ENCODE measurements around the gene ADORA1. TPM values are rescaled to one million over a fixed set of nuclear protein-coding genes. Genes with fewer than 3 reads are reported as not detected.

Gene ADORA1
- polyA plus RNA-seq, 1 donor, result 0.55 TPM

DNA sequence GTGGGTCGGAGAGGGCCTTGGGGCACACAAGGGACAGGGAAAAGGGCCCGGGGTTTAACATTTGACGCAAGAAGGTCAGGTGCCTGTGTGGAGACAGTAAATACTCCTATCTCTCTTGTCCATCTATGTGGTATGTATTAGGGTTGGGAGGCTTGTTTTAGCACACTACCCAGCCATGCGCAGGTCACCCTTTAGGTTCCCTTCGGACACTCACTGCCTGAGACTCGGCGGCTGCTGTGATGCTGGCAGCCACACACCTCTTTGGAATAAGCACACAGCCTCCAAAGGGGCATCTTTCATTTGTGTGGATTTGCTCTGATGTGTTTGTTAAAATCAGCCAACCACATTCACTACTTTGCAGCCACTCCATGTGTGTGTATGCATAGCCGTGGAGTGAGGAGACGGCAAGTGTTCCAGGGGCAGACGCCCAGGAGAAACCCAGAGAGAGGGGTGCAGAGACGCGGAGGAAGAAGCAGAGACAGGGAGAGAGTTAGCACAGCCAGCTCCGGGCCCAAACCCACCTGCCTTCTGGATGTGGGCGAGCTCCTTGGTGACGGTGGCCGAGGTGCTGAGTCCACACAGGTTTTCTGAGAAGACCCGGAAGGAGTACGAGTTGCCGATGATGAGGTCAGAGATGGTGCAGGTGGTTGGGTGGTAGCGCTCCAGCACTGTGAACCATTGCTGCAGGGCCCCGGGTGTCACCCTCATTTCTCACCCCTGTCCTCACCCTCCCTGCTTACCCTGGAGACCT is 42.4 kb downstream of the ADORA1 start:
- no peaks in the 10 kb centered on the region for H3K9me3 ChIP-seq (ENCODE audit: control insufficient read depth, low read depth, low read length)
- no peak overlapping the region for H3K27ac ChIP-seq (ENCODE audit: low read length)
- H3K4me3 ChIP-seq (ENCODE audit: low read length), result no peak overlapping the region
- WGBS (ENCODE audit: insufficient coverage, low lambda C conversion rate), result no CpG with 5 or more reads among the region's 21 CpGs
- no peak for DNase-seq
- peaks cover 9% of the 10 kb centered on the region for H3K4me1 ChIP-seq (ENCODE audit: control insufficient read depth, insufficient read depth, low read length)
- no peaks in the 10 kb centered on the region for H3K27me3 ChIP-seq (ENCODE audit: control insufficient read depth, insufficient read depth, low read length)
- no peaks in the 10 kb centered on the region for H3K36me3 ChIP-seq (ENCODE audit: control insufficient read depth, insufficient read depth, low read length)

GRCh38 chr1:203170625-203171330 is 43.3 kb downstream of the ADORA1 start:
- Histone ChIP-seq H3K4me1 (ENCODE audit: control insufficient read depth, insufficient read depth, low read length) (peaks cover 9% of the 10 kb centered on the region), H3K9me3 (ENCODE audit: control insufficient read depth, low read depth, low read length) (no peaks in the 10 kb centered on the region), H3K27ac (ENCODE audit: low read length) (no peak overlapping the region), H3K27me3 (ENCODE audit: control insufficient read depth, insufficient read depth, low read length) (no peaks in the 10 kb centered on the region), H3K4me3 (ENCODE audit: low read length) (no peak overlapping the region), H3K36me3 (ENCODE audit: control insufficient read depth, insufficient read depth, low read length) (no peaks in the 10 kb centered on the region)
- DNase-seq, result no peak
- WGBS (ENCODE audit: insufficient coverage, low lambda C conversion rate), result no CpG with 5 or more reads among the region's 8 CpGs

DNA sequence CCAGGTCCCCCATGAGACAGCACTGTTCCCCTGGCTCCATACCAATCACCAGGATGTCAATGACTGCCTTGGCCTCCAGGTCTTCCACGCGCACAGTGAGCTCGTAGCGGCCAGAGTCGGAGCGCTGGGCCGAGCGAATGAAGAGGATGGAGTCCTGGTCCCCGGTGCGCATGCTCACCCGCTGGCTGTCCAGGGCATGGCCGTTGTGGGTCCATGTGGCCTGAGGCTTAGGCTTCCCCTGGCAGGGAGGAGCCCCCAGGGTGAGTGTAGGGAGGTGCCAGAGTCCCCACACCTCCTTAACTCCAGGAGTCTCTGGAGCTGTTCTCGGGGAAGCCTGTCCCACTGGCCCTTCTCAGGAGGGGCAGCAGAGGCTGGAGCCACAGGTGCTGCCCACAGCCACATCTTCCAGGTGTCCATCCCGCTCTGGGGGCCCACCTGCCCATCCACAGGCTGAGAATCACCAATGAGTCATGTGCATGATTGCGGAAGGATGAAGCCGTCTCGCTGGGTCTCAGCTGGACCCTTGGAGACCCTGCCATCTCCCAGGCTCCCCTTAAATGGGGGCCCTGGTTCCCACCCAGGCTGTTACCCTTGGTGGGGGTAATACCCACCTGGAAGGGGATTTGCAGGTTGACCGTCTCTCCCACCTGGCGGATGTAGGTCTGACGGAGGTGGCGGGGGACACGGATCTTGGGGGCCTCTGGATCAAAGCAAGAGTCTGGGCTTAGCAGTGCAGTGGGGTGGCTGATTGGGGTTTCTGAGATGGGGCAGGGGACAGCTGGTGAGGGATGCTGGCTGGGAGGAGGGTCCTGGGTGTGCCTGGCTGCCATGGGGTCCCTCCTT is 44.0 kb downstream of the ADORA1 start:
- H3K27ac ChIP-seq (ENCODE audit: low read length), result no peak overlapping the region
- no peak for DNase-seq
- WGBS (ENCODE audit: insufficient coverage, low lambda C conversion rate), result no CpG with 5 or more reads among the region's 22 CpGs

DNA sequence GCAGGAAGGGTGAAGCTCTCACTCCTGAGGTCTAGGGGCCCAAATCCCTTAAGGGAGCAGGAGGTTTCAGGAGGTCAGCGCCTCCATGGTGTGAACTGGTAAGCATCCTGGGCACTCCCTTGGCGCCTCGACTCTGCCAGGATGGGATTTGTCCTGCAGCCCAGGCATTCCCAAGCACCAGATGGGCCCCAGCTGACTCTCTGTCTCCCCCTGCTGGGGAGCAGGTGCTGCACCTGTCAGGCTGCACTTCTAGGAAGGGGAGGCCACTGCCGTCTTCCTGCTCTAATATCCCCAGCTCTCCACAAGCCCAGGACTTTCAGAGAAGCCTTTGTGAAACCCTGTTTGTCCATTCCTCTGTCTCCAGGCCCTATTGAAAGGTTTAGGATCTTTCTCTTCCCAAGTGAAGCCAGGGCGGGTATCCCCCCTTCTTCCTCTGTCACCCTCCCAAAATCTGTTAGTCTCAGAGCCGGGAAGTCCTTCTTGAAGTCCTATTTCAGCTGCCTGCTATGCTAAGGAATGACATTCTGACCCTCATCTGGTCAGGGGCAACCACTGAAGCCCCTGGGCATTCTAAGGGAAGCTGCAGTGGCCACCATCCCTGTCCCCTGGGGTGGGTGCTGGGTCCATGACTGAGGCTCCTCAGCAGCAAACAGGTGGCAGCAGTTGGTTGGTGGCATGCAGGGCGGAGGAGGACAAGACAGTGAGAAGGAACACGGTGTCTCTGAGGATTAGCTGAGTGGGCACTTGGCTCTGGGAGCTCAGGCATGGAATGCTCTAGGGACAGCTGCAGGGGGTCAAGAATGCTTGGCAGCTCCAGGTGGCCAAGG is 44.9 kb downstream of the ADORA1 start:
- H3K4me3 ChIP-seq (ENCODE audit: low read length), result no peak overlapping the region
- peak in 1 of 2 donors; percentile 49 for DNase-seq
- H3K4me1 ChIP-seq (ENCODE audit: control insufficient read depth, insufficient read depth, low read length), result no peaks in the 10 kb centered on the region
- H3K9me3 ChIP-seq (ENCODE audit: control insufficient read depth, low read depth, low read length), result no peaks in the 10 kb centered on the region
- H3K36me3 ChIP-seq (ENCODE audit: control insufficient read depth, insufficient read depth, low read length), result no peaks in the 10 kb centered on the region
- no peaks in the 10 kb centered on the region for H3K27me3 ChIP-seq (ENCODE audit: control insufficient read depth, insufficient read depth, low read length)
- H3K27ac ChIP-seq (ENCODE audit: low read length), result no peak overlapping the region
- no CpG with 5 or more reads among the region's 8 CpGs for WGBS (ENCODE audit: insufficient coverage, low lambda C conversion rate)

More for the DNA sequence above, 44.0 kb downstream of the ADORA1 start:
- peaks cover 8% of the 10 kb centered on the region for H3K4me1 ChIP-seq (ENCODE audit: control insufficient read depth, insufficient read depth, low read length)
- no peaks in the 10 kb centered on the region for H3K36me3 ChIP-seq (ENCODE audit: control insufficient read depth, insufficient read depth, low read length)
- no peak overlapping the region for H3K4me3 ChIP-seq (ENCODE audit: low read length)
- H3K27me3 ChIP-seq (ENCODE audit: control insufficient read depth, insufficient read depth, low read length), result no peaks in the 10 kb centered on the region
- no peaks in the 10 kb centered on the region for H3K9me3 ChIP-seq (ENCODE audit: control insufficient read depth, low read depth, low read length)

DNA sequence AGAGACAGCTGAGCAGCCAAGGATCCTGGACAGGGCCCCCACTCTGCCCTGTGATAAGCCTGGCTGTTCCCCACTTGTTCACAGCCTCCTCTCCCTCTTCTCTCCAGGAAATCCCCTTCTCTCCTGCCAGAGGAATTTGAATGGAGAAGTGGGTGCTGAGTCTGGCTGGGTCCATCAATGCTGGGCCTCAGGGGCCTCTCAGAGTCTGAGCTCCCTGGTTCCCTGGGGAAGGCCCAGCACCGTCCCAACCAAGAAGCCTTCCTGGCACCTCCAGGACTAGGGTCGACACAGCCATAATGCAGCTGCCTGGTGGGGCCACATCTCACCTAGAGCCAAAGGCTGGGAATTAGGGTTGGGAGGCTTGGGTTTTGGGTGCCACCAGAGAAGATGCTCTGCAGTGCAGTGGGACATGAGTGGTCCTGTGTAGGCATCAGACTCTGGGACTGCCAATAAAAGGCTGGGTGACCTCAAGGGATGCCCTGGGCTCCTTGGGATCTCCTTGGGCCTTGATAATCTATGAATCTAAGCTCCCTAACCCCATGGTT is 45.6 kb downstream of the ADORA1 start:
- no CpG with 5 or more reads among the region's 2 CpGs for WGBS (ENCODE audit: insufficient coverage, low lambda C conversion rate)
- DNase-seq, result no peak
- no peaks in the 10 kb centered on the region for H3K4me1 ChIP-seq (ENCODE audit: control insufficient read depth, insufficient read depth, low read length)

DNA sequence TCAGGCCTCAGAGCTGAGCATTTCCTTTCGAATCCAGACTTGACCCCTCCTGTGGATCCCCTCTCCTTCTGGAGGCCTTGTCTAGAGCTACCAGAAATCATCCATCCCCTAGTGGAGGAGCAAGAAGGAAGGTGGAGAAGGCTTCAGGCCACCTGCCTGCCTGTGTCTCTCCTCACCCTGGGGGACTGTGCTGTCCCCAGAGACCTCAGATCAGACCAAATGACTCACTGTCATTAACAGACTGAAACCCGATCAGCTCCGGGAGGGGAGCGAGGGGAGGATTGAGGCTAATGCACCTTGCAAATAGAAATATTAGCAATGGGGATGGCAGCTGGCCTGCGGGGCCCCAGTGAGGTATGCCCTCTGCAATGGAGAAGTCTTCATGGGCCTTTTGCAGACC is 46.0 kb downstream of the ADORA1 start:
- H3K4me3 ChIP-seq (ENCODE audit: low read length), result no peak overlapping the region
- WGBS (ENCODE audit: insufficient coverage, low lambda C conversion rate), result no CpG with 5 or more reads among the region's 5 CpGs
- no peak for DNase-seq

More for the DNA sequence above, 45.6 kb downstream of the ADORA1 start:
- Histone ChIP-seq H3K27ac (ENCODE audit: low read length) (no peak overlapping the region), H3K9me3 (ENCODE audit: control insufficient read depth, low read depth, low read length) (no peaks in the 10 kb centered on the region), H3K4me3 (ENCODE audit: low read length) (no peak overlapping the region), H3K27me3 (ENCODE audit: control insufficient read depth, insufficient read depth, low read length) (no peaks in the 10 kb centered on the region), H3K36me3 (ENCODE audit: control insufficient read depth, insufficient read depth, low read length) (no peaks in the 10 kb centered on the region)

GRCh38 chr1:203174324-203174985 is 46.9 kb downstream of the ADORA1 start:
- H3K9me3 ChIP-seq (ENCODE audit: control insufficient read depth, low read depth, low read length), result no peaks in the 10 kb centered on the region
- WGBS (ENCODE audit: insufficient coverage, low lambda C conversion rate), result no CpG with 5 or more reads among the region's 12 CpGs
- H3K27ac ChIP-seq (ENCODE audit: low read length), result no peak overlapping the region
- H3K36me3 ChIP-seq (ENCODE audit: control insufficient read depth, insufficient read depth, low read length), result no peaks in the 10 kb centered on the region
- DNase-seq, result no peak
- H3K27me3 ChIP-seq (ENCODE audit: control insufficient read depth, insufficient read depth, low read length), result no peaks in the 10 kb centered on the region
- no peaks in the 10 kb centered on the region for H3K4me1 ChIP-seq (ENCODE audit: control insufficient read depth, insufficient read depth, low read length)
- H3K4me3 ChIP-seq (ENCODE audit: low read length), result no peak overlapping the region

More for the DNA sequence above, 46.0 kb downstream of the ADORA1 start:
- no peaks in the 10 kb centered on the region for H3K9me3 ChIP-seq (ENCODE audit: control insufficient read depth, low read depth, low read length)
- H3K36me3 ChIP-seq (ENCODE audit: control insufficient read depth, insufficient read depth, low read length), result no peaks in the 10 kb centered on the region
- H3K4me1 ChIP-seq (ENCODE audit: control insufficient read depth, insufficient read depth, low read length), result no peaks in the 10 kb centered on the region
- no peak overlapping the region for H3K27ac ChIP-seq (ENCODE audit: low read length)
- H3K27me3 ChIP-seq (ENCODE audit: control insufficient read depth, insufficient read depth, low read length), result no peaks in the 10 kb centered on the region

DNA sequence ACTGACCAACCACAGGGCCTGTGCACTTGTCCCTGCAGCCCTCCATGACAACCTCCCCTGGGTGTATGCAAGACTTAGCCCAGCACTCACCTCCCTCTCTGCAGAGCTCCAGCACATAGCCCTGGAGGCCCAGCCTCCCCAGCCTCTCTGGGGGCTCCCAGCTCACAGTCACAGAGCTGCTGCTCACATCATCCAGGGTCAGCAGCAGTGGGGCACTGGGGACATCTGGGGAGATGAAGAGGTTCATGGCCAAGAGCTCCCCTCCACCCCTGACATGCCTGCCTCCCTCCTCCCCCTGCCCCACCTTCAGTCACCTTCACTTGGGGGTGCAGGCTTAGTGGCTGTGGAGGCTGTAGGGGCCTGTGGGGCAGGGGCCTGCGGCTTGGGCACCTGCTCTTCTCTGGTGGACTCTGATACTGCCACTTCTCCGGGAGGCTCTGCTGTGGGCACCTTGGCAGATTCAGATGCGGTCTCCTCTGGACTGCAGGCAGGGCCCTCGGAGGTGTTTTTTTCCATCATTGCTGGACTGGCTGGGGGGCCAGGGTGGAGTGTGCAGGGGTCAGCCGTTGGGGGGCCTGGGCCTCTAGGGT is 47.8 kb downstream of the ADORA1 start, which contains the start of gene MYBPH:
TSS of gene MYBPH (minus strand) at position 590 of the 590 bp plus-strand sequence. CDS start at position 519, 71 bp downstream.
- H3K36me3 ChIP-seq (ENCODE audit: control insufficient read depth, insufficient read depth, low read length), result no peaks in the 10 kb centered on the region
- no peak for DNase-seq
- no peaks in the 10 kb centered on the region for H3K9me3 ChIP-seq (ENCODE audit: control insufficient read depth, low read depth, low read length)
- no CpG with 5 or more reads among the region's 5 CpGs for WGBS (ENCODE audit: insufficient coverage, low lambda C conversion rate)
- no peaks in the 10 kb centered on the region for H3K4me1 ChIP-seq (ENCODE audit: control insufficient read depth, insufficient read depth, low read length)
- H3K27ac ChIP-seq (ENCODE audit: low read length), result no peak within 1 kb of the TSS
- no peak within 1 kb of the TSS for H3K4me3 ChIP-seq (ENCODE audit: low read length)
- H3K27me3 ChIP-seq (ENCODE audit: control insufficient read depth, insufficient read depth, low read length), result no peaks in the 10 kb centered on the region

- H3K9me3 ChIP-seq (ENCODE audit: control insufficient read depth, low read depth, low read length), result no peaks in the 10 kb centered on the region
- H3K27ac ChIP-seq (ENCODE audit: low read length), result no peak overlapping the region
- no CpG with 5 or more reads among the region's 9 CpGs for WGBS (ENCODE audit: insufficient coverage, low lambda C conversion rate)
- H3K27me3 ChIP-seq (ENCODE audit: control insufficient read depth, insufficient read depth, low read length), result no peaks in the 10 kb centered on the region
- no peaks in the 10 kb centered on the region for H3K36me3 ChIP-seq (ENCODE audit: control insufficient read depth, insufficient read depth, low read length)
- no peak for DNase-seq
- H3K4me3 ChIP-seq (ENCODE audit: low read length), result no peak overlapping the region
- no peaks in the 10 kb centered on the region for H3K4me1 ChIP-seq (ENCODE audit: control insufficient read depth, insufficient read depth, low read length)
These were observed 48.3 kb downstream of the ADORA1 start for GRCh38 chr1:203175827-203176241.
